Stimulated activated naive CD4-positive, alpha-beta T cell treated with Interleukin-2 at 50 U/mL for 16 hours (primary cell): ENCODE results near the gene SLC22A4.

Experiments used
- DNase-seq: peaks from one replicate; lab custom pipeline; 2025; lab: John Stamatoyannopoulos, UW

SLC22A4 gene

DNA sequence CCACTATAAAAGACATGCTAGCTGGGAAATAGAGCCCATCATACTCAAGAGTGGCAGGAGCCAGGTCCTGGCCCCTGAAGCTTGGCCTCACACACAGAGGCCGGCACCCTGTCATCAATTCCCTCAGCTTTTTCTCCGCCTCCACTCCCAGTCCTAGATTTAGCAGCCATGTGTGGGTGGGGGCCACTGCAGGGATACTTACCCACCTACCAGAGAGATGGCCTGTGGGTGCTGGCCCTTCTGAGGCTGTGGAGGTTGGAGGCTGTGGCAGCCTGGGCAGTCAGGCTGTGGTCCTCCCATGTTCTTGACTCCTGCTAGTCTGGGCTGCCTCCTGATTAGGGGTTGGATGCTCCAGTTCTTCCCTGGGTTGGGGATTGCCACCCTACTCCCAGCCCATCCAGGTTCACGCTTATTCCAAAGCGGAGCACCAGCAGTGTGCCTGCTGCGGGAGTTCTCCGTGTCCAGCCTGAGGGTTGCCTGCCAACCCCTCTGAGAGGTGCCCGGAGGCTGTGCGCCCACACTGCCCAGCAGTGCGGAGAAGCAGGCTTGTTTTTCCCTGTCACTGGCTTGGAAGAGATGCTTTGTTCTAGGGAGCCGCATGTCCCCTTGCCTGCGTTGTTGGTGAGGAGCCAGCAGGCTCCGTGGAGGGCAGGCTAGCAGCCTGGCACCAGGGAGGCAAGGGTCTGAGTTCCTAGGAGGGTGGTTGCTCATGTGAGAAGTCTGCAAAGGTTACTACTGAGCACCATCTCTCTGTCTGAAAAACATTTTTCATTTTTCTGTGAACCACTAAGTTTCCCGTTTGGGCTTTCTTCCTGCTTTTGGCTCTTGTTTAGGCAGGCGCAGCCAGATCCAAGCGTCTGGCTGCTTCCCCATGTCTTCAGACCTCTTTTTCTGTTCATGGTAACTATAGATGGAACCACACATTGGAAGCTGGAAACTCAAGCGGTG is 82.8 kb downstream of the SLC22A4 start:
- no peak for DNase-seq

DNA sequence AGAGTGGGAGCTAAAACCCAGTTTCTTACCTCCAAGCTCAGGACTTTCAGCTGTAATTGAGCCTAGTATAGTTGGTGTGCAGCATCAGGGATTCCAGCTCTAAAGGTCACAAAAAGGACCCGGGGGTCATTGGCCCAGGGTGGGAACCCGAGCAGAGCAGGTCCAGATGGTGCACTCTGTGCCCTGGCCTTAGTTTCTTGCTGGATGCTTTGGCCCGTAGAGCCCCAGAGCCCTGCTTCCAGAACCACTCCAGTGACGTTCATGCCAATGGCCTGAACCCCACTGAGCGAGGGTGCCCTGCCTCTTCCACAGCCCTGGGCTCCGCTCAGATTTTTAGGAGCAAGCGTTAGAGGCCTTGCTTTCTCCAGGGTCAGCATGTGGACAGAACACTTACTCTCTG is 83.5 kb downstream of the SLC22A4 start:
- no peak for DNase-seq

GRCh38 chr5:132378580-132378979 is 84.4 kb downstream of the SLC22A4 start:
- no peak for DNase-seq

DNA sequence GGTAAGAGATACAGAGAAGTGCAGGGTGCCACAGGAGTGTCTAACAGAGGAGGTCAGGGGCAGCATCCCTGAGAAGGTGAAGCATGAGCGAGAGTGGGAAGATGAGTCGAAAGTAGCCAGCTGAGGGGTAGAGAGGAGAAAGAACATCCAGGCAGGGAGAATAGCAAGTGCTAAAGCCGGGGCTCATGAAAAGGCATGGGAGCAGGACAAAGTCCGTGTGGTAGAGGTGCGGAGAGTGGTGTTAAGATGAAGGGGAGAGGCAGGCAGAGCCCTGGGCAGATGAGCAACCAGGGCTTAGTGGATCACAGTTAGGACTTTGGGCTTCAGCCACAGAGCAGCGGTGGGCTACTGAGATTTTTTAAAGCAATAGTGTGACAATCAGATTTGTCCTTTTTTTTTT is 85.9 kb downstream of the SLC22A4 start:
- no peak for DNase-seq

- DNase-seq = no peak
Observed at GRCh38 chr5:132380741-132381140, 86.5 kb downstream of the SLC22A4 start.

GRCh38 chr5:132381614-132382013 is 87.4 kb downstream of the SLC22A4 start:
- no peak for DNase-seq

- no peak for DNase-seq
Observed at GRCh38 chr5:132383261-132383660, 89.1 kb downstream of the SLC22A4 start.

- DNase-seq = no peak
Observed at GRCh38 chr5:132383984-132384383, 89.8 kb downstream of the SLC22A4 start.

GRCh38 chr5:132384506-132385050 is 90.4 kb downstream of the SLC22A4 start:
- DNase-seq = no peak

DNA sequence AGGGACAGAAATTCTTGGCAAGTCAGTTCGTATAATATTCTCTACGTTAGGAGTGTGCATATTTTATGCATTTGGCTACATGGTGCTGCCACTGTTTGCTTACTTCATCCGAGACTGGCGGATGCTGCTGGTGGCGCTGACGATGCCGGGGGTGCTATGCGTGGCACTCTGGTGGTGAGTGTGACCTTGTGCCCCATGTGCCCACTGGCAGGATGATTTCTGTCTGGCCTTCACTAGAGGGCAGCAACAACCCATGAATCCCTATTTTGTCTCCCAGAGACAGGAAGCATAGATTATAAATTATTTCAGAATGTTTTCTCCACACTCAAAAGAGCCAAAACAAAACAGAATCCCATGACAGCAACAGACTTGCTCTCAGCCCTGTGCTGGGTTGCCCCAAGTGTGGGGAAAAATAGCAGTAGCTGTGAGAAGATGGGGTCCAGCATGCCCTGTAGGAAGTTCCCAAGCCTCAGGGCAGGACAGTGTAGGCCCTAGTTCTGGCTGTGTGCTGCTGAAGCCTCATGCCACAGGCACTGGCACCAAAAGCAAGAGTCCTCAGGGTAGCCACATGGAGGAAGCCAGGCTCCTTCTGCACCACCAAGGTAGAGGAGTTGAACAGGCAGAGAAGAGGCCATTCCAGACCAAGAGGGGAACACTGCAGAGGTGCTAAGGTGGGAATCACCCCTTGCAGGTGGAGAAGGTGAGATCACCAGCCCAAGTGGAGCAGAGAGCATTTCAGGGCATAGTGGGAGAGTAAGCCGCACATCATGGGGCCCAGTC is 91.3 kb downstream of the SLC22A4 start:
- peak; percentile 58 for DNase-seq

GRCh38 chr5:132386644-132387286 is 92.6 kb downstream of the SLC22A4 start:
- DNase-seq = peak; percentile 65

DNA sequence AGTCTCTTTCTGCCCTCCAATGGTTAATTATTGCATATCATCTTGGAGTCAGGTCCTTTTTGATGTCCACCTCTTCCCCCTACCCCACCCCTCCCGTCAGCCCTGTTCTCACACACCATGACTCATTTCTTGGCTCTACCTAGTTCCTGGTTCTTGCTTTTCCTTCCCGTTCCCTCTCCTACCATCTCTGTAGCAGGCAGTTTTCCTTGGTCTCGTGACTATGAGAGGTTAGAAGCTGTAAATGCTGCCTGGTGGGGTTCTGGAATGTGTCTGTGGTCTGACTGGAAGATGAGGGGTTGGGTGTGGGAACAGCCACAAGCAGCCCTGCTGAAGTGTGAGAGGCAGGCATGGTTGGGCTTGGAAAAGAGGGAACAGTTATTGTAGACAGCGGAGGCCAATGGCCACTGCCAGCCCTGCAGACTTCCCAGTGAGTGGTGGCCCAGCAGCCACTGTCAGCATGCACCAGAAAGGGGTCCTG is 93.5 kb downstream of the SLC22A4 start:
- no peak for DNase-seq

DNA sequence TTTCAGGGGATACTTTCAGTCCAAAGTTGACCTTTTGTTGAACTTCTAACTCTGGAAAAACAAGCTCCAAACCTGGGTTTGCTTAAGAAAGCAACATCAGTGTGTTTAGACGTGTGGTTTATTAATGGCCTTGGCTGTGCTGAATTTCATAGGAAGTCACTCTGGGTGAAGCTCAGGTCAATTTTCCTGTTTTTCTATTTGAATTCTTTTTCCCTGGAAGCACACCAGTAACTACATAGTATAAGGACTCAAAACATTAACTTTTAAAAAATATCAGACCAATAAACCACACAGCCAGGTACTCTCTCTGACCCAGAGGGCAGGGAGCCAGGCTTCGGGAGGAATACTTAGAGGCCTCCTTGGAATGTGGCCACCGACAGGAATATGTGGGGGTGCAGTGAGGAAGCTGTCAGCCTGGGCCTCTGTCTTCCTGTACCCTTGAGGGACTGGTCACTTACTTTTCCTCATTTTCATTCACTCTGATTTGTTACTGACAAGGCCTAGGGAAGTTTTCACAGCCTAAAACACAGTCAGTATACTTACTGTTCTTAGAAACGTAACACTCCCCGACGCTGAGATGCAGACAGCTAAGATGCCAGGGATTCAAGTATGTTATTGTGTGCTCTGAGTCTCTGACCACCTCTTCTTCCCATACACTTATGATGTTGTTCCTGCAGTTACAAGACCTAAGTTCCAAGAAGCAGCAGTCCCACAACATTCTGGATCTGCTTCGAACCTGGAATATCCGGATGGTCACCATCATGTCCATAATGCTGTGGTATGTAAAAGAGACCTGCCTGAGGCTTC is 94.3 kb downstream of the SLC22A4 start:
- DNase-seq = no peak

DNA sequence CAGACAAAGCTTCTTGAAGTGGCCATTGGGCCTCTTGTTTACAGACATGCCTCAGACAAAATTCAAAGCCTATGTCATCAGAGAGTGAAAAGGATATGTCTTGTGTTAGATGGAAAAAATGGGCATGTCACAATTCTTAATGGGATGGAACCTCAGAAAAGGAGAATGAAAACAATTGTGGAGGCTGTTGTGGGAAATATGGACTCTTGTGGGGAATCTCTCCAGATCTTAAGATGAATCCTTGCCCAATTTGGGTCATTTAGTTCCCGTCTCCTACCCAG is 94.8 kb downstream of the SLC22A4 start:
- DNase-seq = no peak

- no peak for DNase-seq
Observed at GRCh38 chr5:132389585-132390286, 95.5 kb downstream of the SLC22A4 start.

GRCh38 chr5:132391247-132391646 is 97.1 kb downstream of the SLC22A4 start:
- DNase-seq = no peak

- no peak for DNase-seq
Observed at GRCh38 chr5:132391870-132392269, 97.7 kb downstream of the SLC22A4 start.

GRCh38 chr5:132392411-132392810 is 98.2 kb downstream of the SLC22A4 start:
- DNase-seq = no peak

DNA sequence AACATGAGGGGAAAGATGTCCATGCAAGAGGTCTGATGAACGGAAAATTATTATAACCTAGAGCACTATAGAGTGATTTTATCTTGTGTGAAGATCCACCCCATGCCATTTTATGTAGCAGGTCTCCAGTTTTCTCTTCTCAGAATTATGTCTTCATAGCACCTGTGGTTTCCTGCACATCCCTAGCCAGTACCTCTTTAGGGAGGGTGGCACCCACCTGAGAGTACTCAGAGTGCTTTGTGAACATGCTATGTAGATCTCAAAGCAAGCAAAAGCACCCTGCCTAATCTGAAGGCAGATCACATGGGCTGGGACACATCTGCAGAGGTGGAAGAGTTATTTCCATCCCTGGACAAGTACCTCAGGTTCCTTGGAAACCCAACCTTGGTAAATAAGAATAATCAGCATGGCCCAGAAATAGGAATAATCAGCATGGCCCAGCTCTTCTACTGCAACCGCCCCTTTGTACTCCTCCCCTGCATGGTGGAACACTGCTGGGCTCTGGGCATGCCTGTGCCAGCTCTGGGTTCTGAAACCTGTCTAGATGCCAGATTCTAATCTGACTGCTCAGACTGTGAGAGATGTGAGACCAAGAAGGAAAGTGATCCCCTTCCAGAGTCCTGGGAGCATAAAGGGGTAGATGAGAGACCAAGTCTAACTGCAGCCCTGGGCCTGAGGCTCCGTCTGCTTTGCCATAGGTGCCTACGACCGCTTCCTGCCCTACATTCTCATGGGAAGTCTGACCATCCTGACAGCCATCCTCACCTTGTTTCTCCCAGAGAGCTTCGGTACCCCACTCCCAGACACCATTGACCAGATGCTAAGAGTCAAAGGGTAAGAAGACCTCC is 99.0 kb downstream of the SLC22A4 start:
- DNase-seq = no peak
